ENCODE measurements around the gene SGMS1.
A peak's percentile ranks its signal among the peaks of the same experiment; 100 is the strongest.

The SGMS1 gene

DNA sequence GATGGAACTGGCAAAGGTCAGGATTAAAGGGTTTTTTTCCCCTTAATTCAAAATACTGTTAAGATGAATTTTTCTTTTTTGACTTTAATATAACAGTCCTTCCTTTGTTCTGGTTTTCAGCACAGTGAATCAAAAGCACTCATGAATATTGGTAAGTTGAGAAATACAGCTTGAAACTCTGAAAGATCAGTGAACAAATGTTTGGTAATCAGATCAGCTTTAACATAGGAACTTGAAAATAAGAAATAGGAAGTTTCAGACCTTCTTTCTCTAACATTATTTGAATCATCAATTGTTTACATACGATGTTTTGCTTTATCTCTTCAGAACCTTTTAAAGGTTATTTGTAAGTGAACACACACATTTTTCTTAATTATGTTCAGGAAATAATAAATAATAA lies 90.5 kb downstream of the SGMS1 start:
- DNase-seq (ENCODE audit: insufficient read length) (no peak), FAIRE-seq (no peak)
- TF ChIP-seq TAF1 (IDR thresholded peaks at IDR 0.05; ENCODE audit: borderline replicate concordance, low read depth, low read length) = no peak
- TF ChIP-seq POLR2AphosphoS5 (IDR thresholded peaks at IDR 0.05; ENCODE audit: low read depth, low read length) = no peak
- TF ChIP-seq POLR2A (IDR thresholded peaks at IDR 0.05; ENCODE audit: low read depth, low read length) = no peak

DNA sequence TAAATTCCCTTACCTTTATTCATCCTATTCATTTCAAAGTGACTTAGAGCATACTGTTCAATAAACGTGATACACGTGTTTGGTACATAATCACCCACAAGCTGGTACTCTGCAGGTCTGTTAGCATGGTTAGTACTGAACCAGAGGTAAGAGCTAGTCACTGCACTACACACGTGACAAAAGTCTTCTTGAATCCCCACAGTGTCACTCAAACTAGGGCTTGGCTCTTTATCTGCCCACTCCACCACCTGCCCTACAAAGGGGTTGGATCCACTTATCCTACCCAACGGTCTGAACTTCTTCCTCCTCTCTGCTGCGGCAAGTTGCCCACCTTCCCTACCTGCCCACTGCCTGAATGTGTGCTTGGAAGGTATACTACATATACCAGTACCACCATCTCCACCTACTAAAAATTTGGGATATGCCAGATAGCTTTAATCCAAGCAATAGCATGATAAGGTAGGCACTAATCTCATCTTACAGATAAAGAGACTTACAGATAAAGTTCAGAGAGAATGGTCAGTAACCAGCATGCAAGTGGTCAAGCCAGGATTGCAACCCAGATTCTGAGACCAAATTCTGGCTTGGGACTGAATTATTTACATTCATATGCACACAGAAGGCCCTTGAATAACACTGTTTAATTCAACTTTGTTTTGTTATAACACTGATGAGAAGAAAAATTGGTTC lies 92.2 kb downstream of the SGMS1 start:
- FAIRE-seq = peak; percentile 72
- TF ChIP-seq POLR2A (IDR thresholded peaks at IDR 0.05; ENCODE audit: low read depth, low read length) = no peak
- TF ChIP-seq TAF1 (IDR thresholded peaks at IDR 0.05; ENCODE audit: borderline replicate concordance, low read depth, low read length) = no peak

GRCh38 chr10:50529660-50530059 lies 94.1 kb downstream of the SGMS1 start:
- TF ChIP-seq POLR2AphosphoS5 (IDR thresholded peaks at IDR 0.05; ENCODE audit: low read depth, low read length) (no peak), POLR2A (IDR thresholded peaks at IDR 0.05; ENCODE audit: low read depth, low read length) (no peak), TAF1 (IDR thresholded peaks at IDR 0.05; ENCODE audit: borderline replicate concordance, low read depth, low read length) (no peak)
- FAIRE-seq (no peak), DNase-seq (ENCODE audit: insufficient read length) (no peak)

More for the DNA sequence above, 92.2 kb downstream of the SGMS1 start:
- DNase-seq (ENCODE audit: insufficient read length) = no peak

DNA sequence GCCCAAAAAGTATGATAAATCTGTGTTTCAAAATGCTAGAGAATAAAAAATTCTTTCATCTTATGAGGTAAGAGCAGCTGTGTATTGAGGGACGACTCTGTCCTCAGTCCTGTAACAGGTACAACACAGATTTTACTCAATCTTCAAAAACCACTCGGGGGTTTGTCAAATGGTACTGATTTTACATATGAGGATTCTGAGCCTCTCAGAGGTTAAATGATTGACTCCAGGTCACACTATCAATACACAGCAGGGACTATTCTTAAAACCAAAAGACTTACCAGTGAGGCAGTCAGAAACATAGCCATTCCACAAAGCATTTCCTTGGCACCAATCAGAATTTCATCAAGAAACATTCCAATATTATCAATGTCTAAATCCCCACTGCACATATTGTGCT lies 95.5 kb downstream of the SGMS1 start:
- TF ChIP-seq TAF1 (IDR thresholded peaks at IDR 0.05; ENCODE audit: borderline replicate concordance, low read depth, low read length) (no peak), POLR2A (IDR thresholded peaks at IDR 0.05; ENCODE audit: low read depth, low read length) (no peak), POLR2AphosphoS5 (IDR thresholded peaks at IDR 0.05; ENCODE audit: low read depth, low read length) (no peak)
- no peak for FAIRE-seq

DNA sequence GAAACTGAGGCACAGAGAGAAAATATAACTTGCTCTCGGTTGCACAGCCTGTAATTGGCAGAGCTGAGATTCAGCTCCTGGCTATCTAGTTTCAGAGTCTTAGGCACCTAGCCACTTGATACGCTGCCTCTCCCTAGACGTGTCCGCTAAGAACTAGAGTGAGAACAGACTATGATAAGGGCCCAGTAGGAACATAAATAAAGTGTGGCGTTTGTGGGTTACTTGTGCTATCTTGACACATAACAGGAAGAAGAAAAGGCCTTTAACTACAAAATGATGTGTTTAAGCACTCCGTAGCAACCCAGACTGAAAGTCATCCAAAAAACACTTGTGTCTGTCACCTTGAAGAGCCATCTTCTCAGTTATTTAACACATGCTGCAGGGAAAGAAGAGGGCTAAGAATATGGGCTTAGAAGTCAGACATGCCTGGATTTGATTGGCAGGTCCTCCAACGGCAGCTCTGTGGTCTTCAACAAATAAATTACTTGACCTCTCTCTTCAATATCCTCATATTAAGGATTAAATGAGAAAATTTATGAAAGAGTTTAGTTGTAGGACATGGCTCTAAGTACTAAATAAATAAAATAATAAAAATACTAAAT lies 96.2 kb downstream of the SGMS1 start:
- FAIRE-seq = peak; percentile 84
- no peak for DNase-seq (ENCODE audit: insufficient read length)
- no peak for TF ChIP-seq POLR2A (IDR thresholded peaks at IDR 0.05; ENCODE audit: low read depth, low read length)
- no peak for TF ChIP-seq POLR2AphosphoS5 (IDR thresholded peaks at IDR 0.05; ENCODE audit: low read depth, low read length)
- TF ChIP-seq TAF1 (IDR thresholded peaks at IDR 0.05; ENCODE audit: borderline replicate concordance, low read depth, low read length) = no peak

More for the DNA sequence above, 95.5 kb downstream of the SGMS1 start:
- DNase-seq (ENCODE audit: insufficient read length) = no peak

GRCh38 chr10:50526185-50526584 lies 97.6 kb downstream of the SGMS1 start:
- TF ChIP-seq POLR2AphosphoS5 (IDR thresholded peaks at IDR 0.05; ENCODE audit: low read depth, low read length) (no peak), POLR2A (IDR thresholded peaks at IDR 0.05; ENCODE audit: low read depth, low read length) (no peak), TAF1 (IDR thresholded peaks at IDR 0.05; ENCODE audit: borderline replicate concordance, low read depth, low read length) (no peak)
- no peak for DNase-seq (ENCODE audit: insufficient read length)
- FAIRE-seq = no peak

DNA sequence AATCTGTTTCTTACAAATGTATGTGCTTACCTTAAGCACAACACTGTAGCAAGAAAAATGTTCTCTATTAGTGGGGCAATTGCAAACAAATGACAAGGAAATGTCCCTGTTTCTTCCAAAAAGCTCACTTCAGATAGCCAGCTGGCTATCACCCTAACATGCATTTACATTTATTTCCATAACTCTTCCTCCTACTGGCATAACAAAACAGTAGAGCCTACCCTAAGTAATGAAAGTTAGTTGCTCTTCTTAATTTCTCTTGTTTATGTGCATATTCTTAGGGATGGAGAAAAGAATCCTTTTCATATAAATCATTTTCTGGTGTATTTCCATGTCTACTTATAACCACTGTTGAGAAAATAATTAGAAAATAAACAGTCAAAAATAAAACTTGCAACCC lies 100.4 kb downstream of the SGMS1 start:
- TF ChIP-seq POLR2A (IDR thresholded peaks at IDR 0.05; ENCODE audit: low read depth, low read length) = no peak
- TF ChIP-seq POLR2AphosphoS5 (IDR thresholded peaks at IDR 0.05; ENCODE audit: low read depth, low read length) = no peak
- no peak for TF ChIP-seq TAF1 (IDR thresholded peaks at IDR 0.05; ENCODE audit: borderline replicate concordance, low read depth, low read length)
- no peak for FAIRE-seq
- no peak for DNase-seq (ENCODE audit: insufficient read length)

DNA sequence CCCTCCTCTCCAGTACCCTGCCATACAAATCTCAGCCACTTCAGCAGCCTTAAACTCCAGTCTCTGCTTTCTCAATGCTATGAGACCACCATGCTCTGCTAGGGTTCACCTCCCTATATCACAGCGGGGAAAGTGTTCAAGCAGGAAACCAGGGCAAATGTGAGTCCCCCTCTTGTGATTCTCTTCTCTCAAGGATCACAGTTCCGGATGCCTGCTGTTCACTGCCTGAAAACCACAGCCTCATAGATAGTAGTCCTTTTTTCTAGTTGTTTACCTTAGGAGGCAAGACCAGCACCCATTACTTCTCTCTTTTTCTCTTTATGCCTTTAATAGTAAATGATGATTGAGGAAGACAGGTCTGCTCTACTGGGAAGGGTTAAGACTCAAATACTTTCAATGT lies 100.8 kb downstream of the SGMS1 start:
- DNase-seq (ENCODE audit: insufficient read length) (no peak), FAIRE-seq (no peak)
- TF ChIP-seq TAF1 (IDR thresholded peaks at IDR 0.05; ENCODE audit: borderline replicate concordance, low read depth, low read length) (no peak), POLR2A (IDR thresholded peaks at IDR 0.05; ENCODE audit: low read depth, low read length) (no peak), POLR2AphosphoS5 (IDR thresholded peaks at IDR 0.05; ENCODE audit: low read depth, low read length) (no peak)

DNA sequence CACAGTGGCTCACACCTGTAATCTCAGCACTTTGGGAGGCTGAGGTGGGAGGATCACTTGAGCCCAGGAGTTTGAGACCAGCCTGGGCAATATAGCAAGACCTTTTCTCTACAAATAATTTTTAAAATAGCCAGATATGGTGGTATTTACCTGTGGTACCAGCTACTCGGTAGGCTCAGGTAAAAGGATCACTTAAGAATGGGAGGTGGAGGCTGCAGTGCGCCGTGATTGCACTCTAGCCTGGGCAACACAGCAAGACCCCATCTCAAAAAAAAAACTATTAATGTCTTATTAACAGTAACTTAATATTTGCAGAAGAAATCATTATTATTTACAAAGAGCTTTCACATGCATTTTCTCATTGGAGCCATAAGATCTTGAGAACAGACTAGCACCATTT lies 103.6 kb downstream of the SGMS1 start:
- TF ChIP-seq TAF1 (IDR thresholded peaks at IDR 0.05; ENCODE audit: borderline replicate concordance, low read depth, low read length) = no peak
- TF ChIP-seq POLR2AphosphoS5 (IDR thresholded peaks at IDR 0.05; ENCODE audit: low read depth, low read length) = no peak
- TF ChIP-seq POLR2A (IDR thresholded peaks at IDR 0.05; ENCODE audit: low read depth, low read length) = no peak
- DNase-seq (ENCODE audit: insufficient read length) = no peak
- FAIRE-seq = no peak

- no peak for TF ChIP-seq POLR2A (IDR thresholded peaks at IDR 0.05; ENCODE audit: low read depth, low read length)
- no peak for TF ChIP-seq TAF1 (IDR thresholded peaks at IDR 0.05; ENCODE audit: borderline replicate concordance, low read depth, low read length)
- no peak for TF ChIP-seq POLR2AphosphoS5 (IDR thresholded peaks at IDR 0.05; ENCODE audit: low read depth, low read length)
- DNase-seq (ENCODE audit: insufficient read length) = no peak
- FAIRE-seq = no peak
Measured at GRCh38 chr10:50517626-50518025, 106.1 kb downstream of the SGMS1 start.

- no peak for TF ChIP-seq POLR2AphosphoS5 (IDR thresholded peaks at IDR 0.05; ENCODE audit: low read depth, low read length)
- DNase-seq (ENCODE audit: insufficient read length) = no peak
- no peak for FAIRE-seq
Measured at GRCh38 chr10:50516171-50516570, 107.6 kb downstream of the SGMS1 start.

GRCh38 chr10:50515420-50515819 lies 108.3 kb downstream of the SGMS1 start:
- FAIRE-seq = no peak
- no peak for TF ChIP-seq POLR2A (IDR thresholded peaks at IDR 0.05; ENCODE audit: low read depth, low read length)
- TF ChIP-seq POLR2AphosphoS5 (IDR thresholded peaks at IDR 0.05; ENCODE audit: low read depth, low read length) = no peak
- no peak for TF ChIP-seq TAF1 (IDR thresholded peaks at IDR 0.05; ENCODE audit: borderline replicate concordance, low read depth, low read length)
- DNase-seq (ENCODE audit: insufficient read length) = no peak
